Measurements from ENCODE around the gene WWOX. TPM values are rescaled to one million over a fixed set of nuclear protein-coding genes. Genes with fewer than 3 reads are reported as not detected.

WWOX gene
- total RNA-seq, 6 experiments from 2014 or later = 0.46 to 3.4 (median 1.3) TPM

DNA sequence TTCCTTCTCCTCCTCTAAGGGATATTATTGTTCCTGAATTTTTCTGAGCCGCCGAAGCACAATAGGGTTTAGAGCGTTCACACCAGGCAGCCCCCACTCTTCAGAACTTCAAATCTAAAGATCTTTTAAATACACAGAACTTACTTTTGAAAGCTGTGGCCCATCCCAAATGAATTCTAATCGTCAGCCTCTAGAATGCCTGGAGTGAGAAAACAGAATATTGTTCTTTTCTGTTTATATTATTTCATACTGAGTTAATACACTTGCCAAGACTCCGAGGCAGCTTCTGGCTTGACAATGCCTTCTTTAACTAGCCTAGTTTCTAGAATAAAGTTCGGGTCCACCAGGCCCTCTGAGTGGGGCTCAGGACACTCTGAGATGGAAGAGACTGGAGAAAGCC is 405.6 kb downstream of the WWOX start:
- Mint-ChIP-seq H3K4me1 (ENCODE audit: low read depth) (no peaks in the 10 kb centered on the region), H3K27ac (no peak overlapping the region), H3K4me3 (no peak overlapping the region), H3K27me3 (ENCODE audit: insufficient read depth) (no peaks in the 10 kb centered on the region), H3K9me3 (peaks cover 47% of the 10 kb centered on the region), H3K36me3 (ENCODE audit: low read depth) (no peaks in the 10 kb centered on the region)
- TF ChIP-seq, protein P1, sequence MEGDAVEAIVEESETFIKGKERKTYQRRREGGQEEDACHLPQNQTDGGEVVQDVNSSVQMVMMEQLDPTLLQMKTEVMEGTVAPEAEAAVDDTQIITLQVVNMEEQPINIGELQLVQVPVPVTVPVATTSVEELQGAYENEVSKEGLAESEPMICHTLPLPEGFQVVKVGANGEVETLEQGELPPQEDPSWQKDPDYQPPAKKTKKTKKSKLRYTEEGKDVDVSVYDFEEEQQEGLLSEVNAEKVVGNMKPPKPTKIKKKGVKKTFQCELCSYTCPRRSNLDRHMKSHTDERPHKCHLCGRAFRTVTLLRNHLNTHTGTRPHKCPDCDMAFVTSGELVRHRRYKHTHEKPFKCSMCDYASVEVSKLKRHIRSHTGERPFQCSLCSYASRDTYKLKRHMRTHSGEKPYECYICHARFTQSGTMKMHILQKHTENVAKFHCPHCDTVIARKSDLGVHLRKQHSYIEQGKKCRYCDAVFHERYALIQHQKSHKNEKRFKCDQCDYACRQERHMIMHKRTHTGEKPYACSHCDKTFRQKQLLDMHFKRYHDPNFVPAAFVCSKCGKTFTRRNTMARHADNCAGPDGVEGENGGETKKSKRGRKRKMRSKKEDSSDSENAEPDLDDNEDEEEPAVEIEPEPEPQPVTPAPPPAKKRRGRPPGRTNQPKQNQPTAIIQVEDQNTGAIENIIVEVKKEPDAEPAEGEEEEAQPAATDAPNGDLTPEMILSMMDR (IDR thresholded peaks at IDR 0.05) = no peak
- no peak for DNase-seq

DNA sequence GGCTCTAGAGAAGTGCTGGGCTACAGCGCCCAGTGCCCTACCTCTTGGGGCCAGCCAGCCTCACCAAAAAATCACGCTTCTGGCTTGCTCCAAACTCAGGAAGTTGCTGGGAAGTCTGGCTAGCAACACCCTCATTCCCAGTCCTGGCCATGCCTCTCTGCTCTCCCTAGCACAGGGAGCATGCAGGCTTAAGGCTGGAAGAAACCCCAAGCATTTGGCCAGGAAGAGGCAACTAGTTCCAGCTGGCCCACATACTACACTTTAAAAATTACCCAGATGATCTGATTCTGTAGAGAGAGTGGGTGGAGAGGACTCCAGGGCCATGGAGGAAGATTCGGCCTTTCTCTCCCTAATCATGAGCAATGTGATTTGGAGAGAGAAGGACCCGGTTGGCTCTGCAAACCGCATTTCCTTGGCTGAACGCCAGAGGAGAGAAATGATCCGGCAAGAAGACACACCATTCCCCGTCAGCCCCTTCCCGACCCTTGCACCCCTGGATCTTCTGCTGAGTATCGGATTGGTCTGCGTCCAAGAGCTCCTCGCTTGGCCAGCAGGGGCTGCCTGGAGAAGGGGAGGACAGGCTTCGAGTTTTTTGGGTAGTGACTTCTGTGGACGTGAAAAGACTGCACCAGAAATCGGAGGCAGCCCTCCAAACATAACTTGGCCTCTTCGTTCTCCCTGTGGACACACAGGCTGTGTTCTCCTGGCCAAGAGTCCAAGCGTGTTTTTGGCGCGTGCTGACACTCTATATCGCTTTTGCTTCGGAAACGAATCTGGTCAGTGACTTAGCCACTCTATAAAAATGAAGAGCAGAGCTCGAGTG is 406.3 kb downstream of the WWOX start:
- no peak overlapping the region for H3K27ac Mint-ChIP-seq

DNA sequence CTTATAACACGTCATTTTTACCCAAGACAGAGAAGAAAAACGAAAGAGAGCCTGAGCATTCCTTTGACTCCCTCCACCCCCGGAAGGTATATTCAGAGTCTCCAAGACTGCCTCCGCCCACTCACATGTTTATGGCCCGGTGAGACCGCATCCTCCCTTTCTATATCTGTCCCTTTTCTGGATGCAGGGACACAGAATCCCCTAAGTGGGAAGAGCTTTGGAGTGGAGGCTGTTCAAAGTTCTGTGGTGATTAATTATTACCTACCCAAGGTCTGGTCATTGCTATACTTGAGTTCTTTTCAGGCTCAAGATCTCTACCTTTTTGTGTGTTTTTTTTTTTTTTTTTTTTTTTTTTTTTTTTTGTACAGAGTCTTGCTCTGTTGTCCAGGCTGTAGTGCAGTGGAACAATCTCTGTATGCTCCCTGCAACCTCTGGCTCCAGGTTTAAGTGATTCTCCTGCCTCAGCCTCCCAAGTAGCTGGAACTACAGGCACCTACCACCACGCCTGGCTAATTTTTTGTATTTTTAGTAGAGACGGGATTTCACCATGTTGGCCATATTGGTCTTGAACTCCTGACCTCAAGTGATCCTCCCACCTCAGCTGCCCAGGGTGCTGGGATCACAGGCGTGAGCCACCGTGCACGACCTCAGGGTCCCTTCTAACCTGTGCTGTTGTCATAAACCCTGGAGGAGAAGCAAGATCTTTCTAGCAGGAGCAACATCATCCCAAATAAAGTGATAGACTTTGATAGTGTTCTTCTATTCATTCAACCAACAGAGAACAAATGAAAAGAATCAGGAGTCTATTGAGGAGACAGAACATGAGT is 407.1 kb downstream of the WWOX start:
- Mint-ChIP-seq H3K4me3 (no peak overlapping the region), H3K4me1 (ENCODE audit: low read depth) (no peaks in the 10 kb centered on the region), H3K36me3 (ENCODE audit: low read depth) (no peaks in the 10 kb centered on the region), H3K27me3 (ENCODE audit: insufficient read depth) (no peaks in the 10 kb centered on the region), H3K27ac (no peak overlapping the region), H3K9me3 (peaks cover 55% of the 10 kb centered on the region)
- TF ChIP-seq, protein P1 (IDR thresholded peaks at IDR 0.05) = no peak
- no peak for DNase-seq

More for the DNA sequence above, 406.3 kb downstream of the WWOX start:
- Mint-ChIP-seq H3K36me3 (ENCODE audit: low read depth) (no peaks in the 10 kb centered on the region), H3K4me1 (ENCODE audit: low read depth) (no peaks in the 10 kb centered on the region), H3K27me3 (ENCODE audit: insufficient read depth) (no peaks in the 10 kb centered on the region), H3K9me3 (peaks cover 48% of the 10 kb centered on the region), H3K4me3 (no peak overlapping the region)
- TF ChIP-seq, protein P1 (IDR thresholded peaks at IDR 0.05) = no peak
- DNase-seq = no peak

DNA sequence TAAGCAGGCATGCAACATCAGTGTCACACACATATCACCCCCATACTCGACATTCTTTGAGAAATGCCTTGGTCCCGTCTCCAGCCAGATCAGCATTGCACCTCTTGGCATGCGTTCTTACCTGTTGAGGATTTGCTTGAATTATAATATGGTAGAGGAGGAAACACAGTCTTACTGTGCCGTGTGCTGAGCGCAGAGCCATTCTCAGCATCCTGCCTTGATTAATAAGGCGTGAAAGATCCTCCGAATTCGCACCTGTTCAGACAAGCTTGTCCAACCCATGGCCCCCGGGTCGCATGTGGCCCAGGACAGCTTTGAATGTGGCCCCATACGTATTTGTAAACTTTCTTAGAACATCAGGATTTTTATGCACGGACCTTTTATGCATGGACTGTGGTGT is 408.1 kb downstream of the WWOX start:
- H3K27me3 Mint-ChIP-seq (ENCODE audit: insufficient read depth) = no peaks in the 10 kb centered on the region
- peaks cover 49% of the 10 kb centered on the region for H3K9me3 Mint-ChIP-seq
- H3K36me3 Mint-ChIP-seq (ENCODE audit: low read depth) = no peaks in the 10 kb centered on the region
- H3K4me3 Mint-ChIP-seq = no peak overlapping the region
- TF ChIP-seq, protein P1 (IDR thresholded peaks at IDR 0.05) = no peak
- no peak overlapping the region for H3K27ac Mint-ChIP-seq
- DNase-seq = no peak
- H3K4me1 Mint-ChIP-seq (ENCODE audit: low read depth) = no peaks in the 10 kb centered on the region

DNA sequence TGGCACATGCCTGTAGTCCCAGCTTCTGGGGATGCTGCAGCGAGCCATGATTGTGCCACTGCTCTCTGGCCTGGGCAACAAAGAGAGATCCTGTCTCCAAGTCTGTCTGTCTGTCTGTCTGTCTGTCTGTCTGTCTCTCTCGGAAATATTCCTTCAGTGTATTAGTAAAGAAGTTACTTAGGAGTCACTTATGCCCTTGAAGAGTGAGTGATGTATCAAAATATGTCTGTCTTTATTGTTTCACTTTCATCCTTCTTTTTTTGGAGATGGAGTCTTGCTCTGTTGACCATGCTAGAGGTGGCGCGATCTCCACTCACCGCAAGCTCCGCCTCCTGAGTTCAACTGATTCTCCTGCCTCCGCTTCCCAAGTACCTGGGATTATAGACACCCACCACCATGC is 410.5 kb downstream of the WWOX start:
- H3K9me3 Mint-ChIP-seq = peaks cover 47% of the 10 kb centered on the region
- no peak overlapping the region for H3K4me3 Mint-ChIP-seq
- TF ChIP-seq, protein P1 (IDR thresholded peaks at IDR 0.05) = no peak
- no peak for DNase-seq
- no peaks in the 10 kb centered on the region for H3K36me3 Mint-ChIP-seq (ENCODE audit: low read depth)
- no peaks in the 10 kb centered on the region for H3K4me1 Mint-ChIP-seq (ENCODE audit: low read depth)
- H3K27ac Mint-ChIP-seq = no peak overlapping the region
- no peaks in the 10 kb centered on the region for H3K27me3 Mint-ChIP-seq (ENCODE audit: insufficient read depth)
